Activated CD8-positive, alpha-beta memory T cell treated with anti-CD3 and anti-CD28 coated beads for 4 hours (primary cell): ENCODE results near the gene CREBZF.
A peak's percentile ranks its signal among the peaks of the same experiment; 100 is the strongest.
"Not testable (repeated sequence)": the region's sequence is repeated elsewhere in the genome, so short reads cannot be mapped to it uniquely, and the experiment has no call there.

Experiments
- DNase-seq, 2 donors: peaks; one replicate each; pipeline ENCODE4 v3.0.0-alpha.2; 2020; ENCODE audit warnings: low read depth in 2 of 2

CREBZF gene

GRCh38 chr11:85670949-85671663 lies 6.2 kb upstream of the CREBZF start:
- not testable (repeated sequence) for DNase-seq

- no peak for DNase-seq
These were observed 3.2 kb upstream of the CREBZF start for GRCh38 chr11:85668157-85668556.

- no peak for DNase-seq
These were observed 1.8 kb upstream of the CREBZF start for GRCh38 chr11:85666687-85667086.

DNA sequence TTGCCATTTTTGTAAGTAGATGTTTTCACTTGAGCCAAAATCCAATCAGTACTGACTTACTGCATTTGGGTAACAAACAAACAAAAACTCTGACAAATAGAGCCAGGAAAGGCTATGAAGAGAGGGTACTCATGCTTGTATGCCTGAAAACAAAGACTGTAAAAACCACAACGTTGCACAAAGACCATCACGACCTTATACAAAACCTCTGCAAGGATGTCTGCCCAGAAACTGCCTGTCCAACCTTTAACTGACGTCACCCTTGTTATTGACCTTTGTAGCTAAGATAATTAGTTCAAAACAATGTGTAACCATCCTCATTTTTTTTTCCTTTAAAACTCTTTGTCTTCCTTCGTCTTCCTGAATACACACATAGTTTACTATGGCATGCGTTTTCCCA lies 804 bp upstream of the CREBZF start:
- no peak for DNase-seq

DNA sequence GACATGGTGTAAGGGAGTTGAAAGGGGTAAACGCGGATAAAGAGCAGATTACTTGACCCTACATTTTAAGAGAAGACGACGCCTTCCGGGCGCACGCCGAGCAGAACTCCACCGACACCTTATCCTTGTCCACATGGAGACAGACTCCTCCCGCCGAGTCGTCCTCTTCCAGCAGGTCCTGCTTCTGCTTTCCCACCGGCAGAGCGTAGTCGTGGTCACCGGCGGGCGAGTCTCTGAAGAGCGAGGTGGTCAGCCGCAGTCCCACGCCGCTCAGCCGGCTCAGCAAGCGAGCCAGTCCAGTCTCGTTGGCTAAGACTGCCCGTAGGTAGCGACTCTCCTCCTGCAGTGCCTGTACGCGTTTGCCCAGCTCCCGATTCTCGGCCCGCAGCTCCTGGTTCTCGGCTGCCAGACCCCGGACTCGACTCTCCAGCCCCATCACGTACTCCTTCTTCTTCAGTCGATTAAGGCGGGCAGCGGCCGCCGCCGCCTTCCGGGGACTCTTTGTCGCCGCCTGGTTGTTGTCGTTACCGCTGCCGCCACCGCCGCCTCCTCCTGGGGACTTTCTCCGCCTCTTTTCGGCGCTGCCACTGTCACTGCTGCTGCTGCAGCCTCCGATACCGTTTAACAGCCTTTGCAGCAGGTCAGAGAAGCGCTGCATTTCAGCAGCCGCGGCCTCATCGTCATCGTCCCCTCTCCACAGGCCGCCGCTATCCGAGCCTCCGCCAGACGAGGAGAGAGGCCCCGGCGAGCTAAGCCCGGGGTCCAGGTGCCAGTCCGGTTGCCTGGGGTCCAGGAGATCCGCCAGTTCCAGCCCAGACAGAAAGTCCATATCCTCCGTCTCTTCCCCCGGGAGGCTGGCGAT lies 945 bp downstream of the CREBZF start:
- peak; percentile 74 to 83 for DNase-seq

- DNase-seq = no peak
These were observed 1.7 kb downstream of the CREBZF start for GRCh38 chr11:85663080-85663752.

- DNase-seq = no peak
These were observed 2.8 kb downstream of the CREBZF start for GRCh38 chr11:85661972-85662664.

DNA sequence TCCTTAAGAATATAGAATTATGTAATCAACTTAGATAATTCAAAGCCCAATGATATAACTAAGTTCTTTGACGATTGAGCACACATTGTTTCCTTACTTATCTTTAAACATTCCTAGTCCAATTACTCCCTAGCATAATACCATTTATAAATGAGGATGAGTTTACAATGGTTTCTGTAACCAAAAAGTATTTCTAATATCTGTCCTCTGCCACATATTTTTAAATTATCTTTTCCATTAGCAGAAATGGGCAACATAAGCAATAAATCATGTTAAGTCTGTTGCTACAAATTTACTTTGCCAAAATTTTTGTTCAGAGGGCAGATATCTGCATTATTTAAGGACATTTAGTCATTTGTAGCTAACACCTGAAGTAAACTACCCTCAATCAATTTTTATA lies 6.7 kb downstream of the CREBZF start:
- DNase-seq = no peak

GRCh38 chr11:85656777-85657176 lies 8.2 kb downstream of the CREBZF start:
- DNase-seq = no peak

GRCh38 chr11:85654343-85654742 lies 10.6 kb downstream of the CREBZF start:
- not testable (repeated sequence) for DNase-seq

- DNase-seq = no peak
These were observed 12.0 kb downstream of the CREBZF start for GRCh38 chr11:85652786-85653447.

DNA sequence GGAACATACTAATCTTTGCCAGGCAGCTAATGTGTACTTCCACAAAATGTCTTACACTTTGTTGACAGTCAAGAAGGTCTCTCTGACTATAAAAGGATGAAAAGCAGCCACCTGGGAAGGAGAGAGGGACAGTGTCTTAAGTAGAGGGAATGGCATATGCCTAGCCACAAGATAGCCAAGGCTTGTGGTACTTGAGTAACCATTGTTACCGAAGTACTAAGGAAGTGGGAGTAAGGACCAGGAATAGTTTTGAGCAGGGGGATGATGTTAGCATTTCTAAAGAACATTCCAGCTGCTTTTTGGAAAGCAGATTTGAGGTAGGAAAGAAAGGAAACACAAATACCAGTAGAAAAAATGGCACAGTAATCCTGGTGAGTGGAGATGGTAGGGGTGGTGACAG lies 13.8 kb downstream of the CREBZF start:
- DNase-seq = no peak

DNA sequence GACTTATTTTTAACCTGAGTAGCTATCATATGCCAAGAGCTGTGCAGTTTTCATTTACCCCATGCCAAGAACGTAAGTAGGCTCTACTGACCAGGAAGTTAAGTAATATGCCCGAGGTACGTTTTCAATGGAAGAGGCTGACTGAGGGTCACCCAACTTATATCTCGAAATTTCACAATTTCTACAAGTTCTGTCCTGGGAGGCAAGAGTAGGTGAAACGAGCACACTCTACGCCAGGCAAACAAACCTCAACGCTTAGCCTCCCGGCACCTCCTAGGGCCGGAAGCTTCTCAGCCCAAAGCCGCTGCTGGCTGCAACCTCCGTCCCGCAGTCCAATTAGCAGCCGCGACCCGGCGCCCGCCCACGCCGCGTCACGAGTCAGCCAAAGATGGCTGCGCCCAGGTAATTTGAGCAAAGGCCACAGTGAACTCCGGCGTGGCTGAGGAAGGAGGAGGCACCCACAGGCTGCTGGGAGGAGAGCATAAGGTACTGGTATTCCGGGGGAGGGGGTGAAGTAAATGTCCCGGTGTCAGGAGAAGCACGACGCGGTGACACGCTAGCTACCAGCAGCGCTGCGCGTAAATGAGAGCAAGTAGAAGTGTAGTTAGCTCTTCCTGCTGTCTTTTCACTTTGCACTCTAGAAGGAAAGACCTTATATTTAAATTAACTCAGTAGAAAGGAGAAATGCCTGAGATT lies 17.2 kb downstream of the CREBZF start, which contains the start of gene TMEM126A:
TMEM126A (plus strand) TSS at position 364 of the 696 bp plus-strand sequence. CDS start 2,289 bp downstream, outside the sequence.
- peak; percentile 80 to 86 for DNase-seq

GRCh38 chr11:85647078-85647477 lies 17.9 kb downstream of the CREBZF start:
- DNase-seq = no peak

GRCh38 chr11:85643191-85643614 lies 21.7 kb downstream of the CREBZF start:
- no peak for DNase-seq

DNA sequence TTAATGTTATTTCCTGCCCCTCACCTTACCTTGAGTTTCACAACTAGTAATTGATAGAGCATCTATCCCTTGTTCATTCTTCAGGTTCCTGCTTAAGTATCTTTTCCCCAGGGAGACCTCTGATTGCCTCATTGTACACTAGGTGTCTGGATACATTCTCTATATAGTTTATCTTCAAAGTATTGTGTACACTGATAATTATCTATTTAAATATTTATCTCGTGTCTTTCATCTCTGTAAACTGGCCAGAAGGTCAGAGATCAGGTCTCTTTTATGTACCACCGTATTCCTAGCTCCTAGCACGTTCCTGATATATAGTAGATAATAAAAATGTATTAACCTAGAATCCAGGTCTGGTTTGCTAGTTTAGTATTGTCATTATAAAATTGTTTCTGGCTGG lies 30.2 kb downstream of the CREBZF start:
- DNase-seq = no peak

- peak in 1 of 2 donors; percentile 19 for DNase-seq
These were observed 36.1 kb downstream of the CREBZF start for GRCh38 chr11:85628771-85629341.

- peak; percentile 91 to 93 for DNase-seq
These were observed 36.7 kb downstream of the CREBZF start, which contains the start of gene TMEM126B for GRCh38 chr11:85627998-85628770. Gene TMEM126B (plus strand): TSS chr11:85628593. CDS start chr11:85628608, 15 bp downstream.

DNA sequence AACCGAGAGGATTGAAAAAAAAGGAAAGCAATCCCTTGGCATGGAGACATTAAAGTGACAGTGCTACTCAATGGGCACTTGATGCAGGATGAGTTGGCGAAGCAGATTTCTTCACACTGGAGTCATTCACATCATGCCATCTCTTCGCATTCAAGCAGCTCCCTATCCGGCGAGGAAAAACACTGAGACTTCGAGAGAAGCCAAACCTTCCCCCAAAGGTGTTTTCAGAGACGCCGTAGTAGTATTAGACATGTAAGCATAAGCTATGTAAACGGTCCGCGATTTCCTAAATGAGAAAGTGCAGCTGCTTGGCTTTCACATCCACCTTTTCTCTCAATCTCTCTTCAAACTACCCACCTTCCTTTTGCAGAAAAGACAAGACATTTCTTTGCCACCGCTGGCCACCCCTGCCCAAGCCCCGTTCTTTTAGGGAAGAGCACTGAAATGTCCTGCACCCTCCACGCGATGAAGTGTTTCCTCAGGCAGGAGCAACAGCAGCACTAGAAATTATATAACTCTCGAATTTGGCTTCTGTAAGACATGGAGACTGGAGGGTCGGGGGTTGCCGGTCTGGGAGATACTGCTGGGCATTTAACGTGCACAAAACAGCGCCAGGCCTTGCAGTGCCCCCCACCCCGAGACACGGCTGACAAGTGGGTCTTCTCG lies 37.5 kb downstream of the CREBZF start, which contains the start of gene DLG2:
DLG2 (minus strand) TSS at position 13 of the 666 bp plus-strand sequence.
- no peak for DNase-seq
